ENCODE measurements around the gene XXYLT1.

DNA sequence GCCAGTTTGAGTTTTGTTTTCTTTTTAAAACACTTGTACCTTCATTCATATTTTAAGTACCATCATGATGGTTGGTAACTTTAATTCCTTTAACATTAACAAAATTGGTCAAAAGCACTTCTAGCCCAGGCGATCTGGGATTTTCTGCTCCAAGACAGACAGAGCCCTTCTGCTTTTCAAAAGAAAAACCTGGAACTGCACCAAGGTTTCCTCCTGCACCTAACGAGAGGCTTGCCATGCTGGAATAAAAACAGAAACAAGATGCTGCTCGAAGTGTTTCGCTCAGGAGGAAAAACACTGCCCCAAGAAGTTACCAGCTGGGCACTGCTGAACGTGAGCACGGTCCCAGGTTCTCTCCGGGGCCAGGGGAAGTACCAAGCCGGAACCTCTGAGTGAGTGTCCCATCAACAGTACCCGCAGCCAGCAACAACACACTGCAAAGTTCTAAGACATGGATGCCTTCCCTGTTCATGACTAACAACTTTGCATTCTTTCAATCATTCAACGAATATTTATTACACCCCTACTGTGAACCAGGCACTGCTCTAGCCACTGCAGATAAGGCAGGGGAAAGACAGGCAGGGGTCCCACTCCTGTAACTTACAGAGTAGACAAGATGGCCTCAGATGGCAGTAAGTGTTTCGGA, 98.8 kb downstream of the XXYLT1 start:
- TF ChIP-seq, protein P1, sequence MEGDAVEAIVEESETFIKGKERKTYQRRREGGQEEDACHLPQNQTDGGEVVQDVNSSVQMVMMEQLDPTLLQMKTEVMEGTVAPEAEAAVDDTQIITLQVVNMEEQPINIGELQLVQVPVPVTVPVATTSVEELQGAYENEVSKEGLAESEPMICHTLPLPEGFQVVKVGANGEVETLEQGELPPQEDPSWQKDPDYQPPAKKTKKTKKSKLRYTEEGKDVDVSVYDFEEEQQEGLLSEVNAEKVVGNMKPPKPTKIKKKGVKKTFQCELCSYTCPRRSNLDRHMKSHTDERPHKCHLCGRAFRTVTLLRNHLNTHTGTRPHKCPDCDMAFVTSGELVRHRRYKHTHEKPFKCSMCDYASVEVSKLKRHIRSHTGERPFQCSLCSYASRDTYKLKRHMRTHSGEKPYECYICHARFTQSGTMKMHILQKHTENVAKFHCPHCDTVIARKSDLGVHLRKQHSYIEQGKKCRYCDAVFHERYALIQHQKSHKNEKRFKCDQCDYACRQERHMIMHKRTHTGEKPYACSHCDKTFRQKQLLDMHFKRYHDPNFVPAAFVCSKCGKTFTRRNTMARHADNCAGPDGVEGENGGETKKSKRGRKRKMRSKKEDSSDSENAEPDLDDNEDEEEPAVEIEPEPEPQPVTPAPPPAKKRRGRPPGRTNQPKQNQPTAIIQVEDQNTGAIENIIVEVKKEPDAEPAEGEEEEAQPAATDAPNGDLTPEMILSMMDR (IDR thresholded peaks at IDR 0.05), result no peak
- no peak for TF ChIP-seq POLR2A (IDR thresholded peaks at IDR 0.05)

Data from right lobe of liver (tissue), 4 donors.